Ishikawa (cell line): Measurements from ENCODE around the gene PDP2.

ENCODE experiments used
- CEBPB ChIP-seq: IDR thresholded peaks from 2 replicates; pipeline ENCODE4 v1.6.1; 2012
- CREB1 ChIP-seq: IDR thresholded peaks from 2 replicates; pipeline ENCODE4 v1.6.1; 2012; ENCODE audit warnings: low read depth
- EGR1 ChIP-seq: IDR thresholded peaks from 2 replicates; pipeline ENCODE4 v1.6.1; 2012
- EP300 ChIP-seq: IDR thresholded peaks from 2 replicates; pipeline ENCODE4 v1.6.1; 2012; ENCODE audit warnings: borderline replicate concordance
- FOXM1 ChIP-seq: IDR thresholded peaks from 2 replicates; pipeline ENCODE4 v1.6.1; 2012; ENCODE audit warnings: low read depth, borderline replicate concordance
- NFIC ChIP-seq: IDR thresholded peaks from 2 replicates; pipeline ENCODE4 v1.6.1; 2012
- RAD21 ChIP-seq: IDR thresholded peaks from 2 replicates; pipeline ENCODE4 v1.6.1; 2012; ENCODE audit warnings: low read depth
- REST ChIP-seq: IDR thresholded peaks from 2 replicates; pipeline ENCODE4 v1.6.1; 2012; ENCODE audit warnings: low read depth, mild to moderate bottlenecking
- TAF1 ChIP-seq: IDR thresholded peaks from 2 replicates; pipeline ENCODE4 v1.6.1; 2012; ENCODE audit warnings: low read depth, mild to moderate bottlenecking
- TCF12 ChIP-seq: IDR thresholded peaks from 2 replicates; pipeline ENCODE4 v1.6.1; 2012; ENCODE audit warnings: low read depth
- TEAD4 ChIP-seq: IDR thresholded peaks from 2 replicates; pipeline ENCODE4 v1.6.1; 2012
- USF1 ChIP-seq: IDR thresholded peaks from 2 replicates; pipeline ENCODE4 v1.6.1; 2012
- YY1 ChIP-seq: IDR thresholded peaks from 2 replicates; pipeline ENCODE4 v1.6.1; 2012; ENCODE audit warnings: low read depth
- ZBTB7A ChIP-seq: IDR thresholded peaks from 2 replicates; pipeline ENCODE4 v1.6.1; 2012; ENCODE audit warnings: low read depth
- TF ChIP-seq, protein P1 (sequence below): IDR thresholded peaks from 2 replicates; pipeline ENCODE4 v1.6.1; 2012

PDP2 gene, protein sequence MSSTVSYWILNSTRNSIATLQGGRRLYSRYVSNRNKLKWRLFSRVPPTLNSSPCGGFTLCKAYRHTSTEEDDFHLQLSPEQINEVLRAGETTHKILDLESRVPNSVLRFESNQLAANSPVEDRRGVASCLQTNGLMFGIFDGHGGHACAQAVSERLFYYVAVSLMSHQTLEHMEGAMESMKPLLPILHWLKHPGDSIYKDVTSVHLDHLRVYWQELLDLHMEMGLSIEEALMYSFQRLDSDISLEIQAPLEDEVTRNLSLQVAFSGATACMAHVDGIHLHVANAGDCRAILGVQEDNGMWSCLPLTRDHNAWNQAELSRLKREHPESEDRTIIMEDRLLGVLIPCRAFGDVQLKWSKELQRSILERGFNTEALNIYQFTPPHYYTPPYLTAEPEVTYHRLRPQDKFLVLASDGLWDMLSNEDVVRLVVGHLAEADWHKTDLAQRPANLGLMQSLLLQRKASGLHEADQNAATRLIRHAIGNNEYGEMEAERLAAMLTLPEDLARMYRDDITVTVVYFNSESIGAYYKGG

GRCh38 chr16:66880288-66881013 lies at the start of gene PDP2:
Gene PDP2 (plus strand): TSS chr16:66880515. CDS start chr16:66884285, 3,770 bp downstream.
- TF ChIP-seq EP300 (no peak), TCF12 (peak; percentile 68), ZBTB7A (peak; percentile 94), REST (no peak), TAF1 (0 out of 2 replicates have a peak, but pooled peaks have one; percentile 64), EGR1 (no peak), FOXM1 (no peak), CEBPB (no peak; the same call in 1 of the 2 replicates), RAD21 (no peak), CREB1 (no peak), USF1 (peak; percentile 94), NFIC (no peak), TEAD4 (no peak), YY1 (no peak)
- TF ChIP-seq, protein P1, sequence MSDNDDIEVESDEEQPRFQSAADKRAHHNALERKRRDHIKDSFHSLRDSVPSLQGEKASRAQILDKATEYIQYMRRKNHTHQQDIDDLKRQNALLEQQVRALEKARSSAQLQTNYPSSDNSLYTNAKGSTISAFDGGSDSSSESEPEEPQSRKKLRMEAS = peak; percentile 96

- TF ChIP-seq TAF1 = no peak
Measured at GRCh38 chr16:66832190-66832589, 48.1 kb upstream of the PDP2 start.

GRCh38 chr16:66832661-66833305 lies 47.5 kb upstream of the PDP2 start:
- no peak for TF ChIP-seq ZBTB7A
- no peak for TF ChIP-seq TCF12
- no peak for TF ChIP-seq EP300
- no peak for TF ChIP-seq USF1
- TF ChIP-seq, protein P1 = no peak
- TF ChIP-seq REST = no peak
- TF ChIP-seq YY1 = no peak

DNA sequence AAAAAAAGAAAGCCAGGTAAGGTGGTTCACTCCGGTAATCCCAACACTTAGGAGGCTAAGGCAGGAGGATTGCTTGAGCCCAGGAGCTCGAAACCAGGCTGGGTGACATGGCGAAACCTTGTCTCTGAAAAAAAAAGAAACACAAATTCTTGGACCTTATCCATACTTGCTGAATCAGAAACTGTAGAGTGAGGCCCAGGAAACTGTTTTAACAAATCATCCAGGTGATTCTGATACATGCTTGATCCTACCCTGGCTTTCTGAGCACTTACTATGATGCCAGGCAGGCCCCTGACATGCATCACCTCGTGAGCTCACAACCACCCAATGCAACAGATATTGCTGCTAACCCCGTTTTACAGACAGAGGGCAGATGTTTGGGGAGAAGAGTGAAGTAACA lies 45.6 kb upstream of the PDP2 start:
- no peak for TF ChIP-seq YY1
- no peak for TF ChIP-seq FOXM1
- no peak for TF ChIP-seq REST
- no peak for TF ChIP-seq TEAD4
- no peak for TF ChIP-seq CREB1
- TF ChIP-seq RAD21 = no peak
- TF ChIP-seq TCF12 = no peak
- no peak for TF ChIP-seq USF1
- TF ChIP-seq TAF1 = no peak
- no peak for TF ChIP-seq EGR1
- no peak for TF ChIP-seq NFIC
- TF ChIP-seq CEBPB = no peak
- TF ChIP-seq, protein P1 = no peak
- no peak for TF ChIP-seq ZBTB7A
- TF ChIP-seq EP300 = no peak
